Breast epithelium (tissue), 3 donors: Measurements from ENCODE around the gene TRNP1.

Experiments
- POLR2A ChIP-seq: fragments of 450-650 bp; IDR thresholded peaks from one replicate; pipeline ENCODE4 v1.6.1; 2016; ENCODE audit warnings: antibody characterized with exemption, mild to moderate bottlenecking, moderate library complexity
- POLR2AphosphoS5 ChIP-seq, 3 donors: sonication (generic); formaldehyde crosslinking; IDR thresholded peaks; one replicate each; pipeline ENCODE4 v1.6.1; 2017; ENCODE audit warnings: antibody characterized with exemption in 3 of 3

DNA sequence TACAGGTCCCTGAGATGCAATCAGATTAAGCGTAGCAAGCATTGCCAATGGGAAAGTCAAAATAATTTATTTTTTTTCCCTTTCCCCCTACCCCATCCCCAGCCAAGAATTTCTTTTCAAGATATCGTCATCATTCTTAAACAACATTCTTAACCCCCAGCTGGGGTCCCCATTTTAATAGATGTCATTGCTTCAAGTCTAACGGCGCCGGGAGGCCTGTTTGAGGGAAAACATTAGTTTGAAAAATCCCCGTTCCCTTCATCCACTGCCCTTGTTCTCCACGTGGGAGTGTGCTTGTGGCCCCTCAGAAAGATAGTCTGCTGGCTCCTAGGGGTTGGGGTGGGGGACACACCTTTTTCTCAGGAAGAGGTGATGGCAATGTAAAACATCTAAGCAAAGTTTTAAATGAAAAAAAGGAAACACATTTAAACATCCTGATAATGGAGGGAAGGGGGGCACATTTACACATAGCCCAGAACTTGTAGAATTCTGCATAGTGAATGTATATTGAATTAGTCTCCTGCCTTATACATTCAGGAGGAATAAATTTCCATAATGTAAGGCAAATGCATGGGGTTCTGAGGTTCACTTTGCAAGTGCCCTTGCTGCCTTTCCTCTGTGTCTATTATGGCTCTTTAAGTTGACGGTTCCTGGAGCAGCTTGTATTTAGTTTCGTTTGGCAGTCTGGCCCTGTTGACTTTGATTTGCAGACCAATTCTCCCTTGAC, 6.8 kb downstream of the TRNP1 start:
- TF ChIP-seq POLR2AphosphoS5 (IDR thresholded peaks at IDR 0.05), result no peak
- no peak for TF ChIP-seq POLR2A
